ENCODE results near the gene RIMBP2. TPM values are rescaled to one million over a fixed set of nuclear protein-coding genes. Genes with fewer than 3 reads are reported as not detected.

RIMBP2 gene
- total RNA-seq, 2 experiments from 2014 or later = not detected

GRCh38 chr12:130674676-130675075 lies 41.4 kb downstream of the RIMBP2 start:
- CTCF ChIA-PET = no interaction called here
- no peak for ATAC-seq
- no peaks in the 10 kb centered on the region for H3K27me3 Mint-ChIP-seq
- DNase-seq = no peak
- H3K4me3 Mint-ChIP-seq = no peak overlapping the region
- no peak overlapping the region for H3K27ac Mint-ChIP-seq
- H3K36me3 Mint-ChIP-seq = no peaks in the 10 kb centered on the region
- H3K9me3 Mint-ChIP-seq (ENCODE audit: low read depth) = no peaks in the 10 kb centered on the region
- no peaks in the 10 kb centered on the region for H3K4me1 Mint-ChIP-seq

GRCh38 chr12:130673036-130673705 lies 42.9 kb downstream of the RIMBP2 start:
- H3K9me3 Mint-ChIP-seq (ENCODE audit: low read depth) = peaks cover 4% of the 10 kb centered on the region
- H3K27ac Mint-ChIP-seq = no peak overlapping the region
- CTCF ChIA-PET = no interaction called here
- H3K27me3 Mint-ChIP-seq = no peaks in the 10 kb centered on the region
- no peak overlapping the region for H3K4me3 Mint-ChIP-seq
- H3K4me1 Mint-ChIP-seq = no peaks in the 10 kb centered on the region
- H3K36me3 Mint-ChIP-seq = no peaks in the 10 kb centered on the region
- DNase-seq (no peak), ATAC-seq (no peak)

- H3K9me3 Mint-ChIP-seq (ENCODE audit: low read depth) = peaks cover 5% of the 10 kb centered on the region
- H3K36me3 Mint-ChIP-seq = no peaks in the 10 kb centered on the region
- H3K27me3 Mint-ChIP-seq = no peaks in the 10 kb centered on the region
- no peak overlapping the region for H3K4me3 Mint-ChIP-seq
- H3K4me1 Mint-ChIP-seq = no peaks in the 10 kb centered on the region
- no peak overlapping the region for H3K27ac Mint-ChIP-seq
- ATAC-seq (no peak), DNase-seq (no peak)
- CTCF ChIA-PET = no interaction called here
Observed at GRCh38 chr12:130672089-130672820, 43.8 kb downstream of the RIMBP2 start.

- peaks cover 7% of the 10 kb centered on the region for H3K9me3 Mint-ChIP-seq (ENCODE audit: low read depth)
- no peak for ATAC-seq
Observed at GRCh38 chr12:130671556-130671955, 44.5 kb downstream of the RIMBP2 start.

GRCh38 chr12:130669797-130670196 lies 46.3 kb downstream of the RIMBP2 start:
- Mint-ChIP-seq H3K36me3 (no peaks in the 10 kb centered on the region), H3K9me3 (ENCODE audit: low read depth) (peaks cover 7% of the 10 kb centered on the region), H3K27me3 (no peaks in the 10 kb centered on the region), H3K4me1 (no peaks in the 10 kb centered on the region), H3K27ac (no peak overlapping the region), H3K4me3 (no peak overlapping the region)
- ATAC-seq (no peak), DNase-seq (no peak)
- CTCF ChIA-PET = no interaction called here

More at GRCh38 chr12:130671556-130671955, 44.5 kb downstream of the RIMBP2 start:
- H3K4me1 Mint-ChIP-seq = no peaks in the 10 kb centered on the region
- no peak overlapping the region for H3K4me3 Mint-ChIP-seq
- no peaks in the 10 kb centered on the region for H3K36me3 Mint-ChIP-seq
- CTCF ChIA-PET = no interaction called here
- DNase-seq = no peak
- H3K27me3 Mint-ChIP-seq = no peaks in the 10 kb centered on the region
- H3K27ac Mint-ChIP-seq = no peak overlapping the region

- no peaks in the 10 kb centered on the region for H3K27me3 Mint-ChIP-seq
- no peaks in the 10 kb centered on the region for H3K4me1 Mint-ChIP-seq
- ATAC-seq (no peak), DNase-seq (no peak)
- H3K27ac Mint-ChIP-seq = no peak overlapping the region
- peaks cover 7% of the 10 kb centered on the region for H3K9me3 Mint-ChIP-seq (ENCODE audit: low read depth)
- CTCF ChIA-PET = no interaction called here
- H3K36me3 Mint-ChIP-seq = no peaks in the 10 kb centered on the region
- no peak overlapping the region for H3K4me3 Mint-ChIP-seq
Observed at GRCh38 chr12:130669205-130669557, 46.9 kb downstream of the RIMBP2 start.

- H3K4me1 Mint-ChIP-seq = peaks cover 2% of the 10 kb centered on the region
- no peaks in the 10 kb centered on the region for H3K36me3 Mint-ChIP-seq
- no peak overlapping the region for H3K4me3 Mint-ChIP-seq
- peaks cover 7% of the 10 kb centered on the region for H3K9me3 Mint-ChIP-seq (ENCODE audit: low read depth)
- H3K27ac Mint-ChIP-seq = no peak overlapping the region
- DNase-seq (no peak), ATAC-seq (no peak)
- CTCF ChIA-PET = no interaction called here
- no peaks in the 10 kb centered on the region for H3K27me3 Mint-ChIP-seq
Observed at GRCh38 chr12:130668286-130669204, 47.6 kb downstream of the RIMBP2 start.

- CTCF ChIA-PET = no interaction called here
- Mint-ChIP-seq H3K4me1 (peaks cover 5% of the 10 kb centered on the region), H3K36me3 (no peaks in the 10 kb centered on the region), H3K27me3 (no peaks in the 10 kb centered on the region), H3K9me3 (ENCODE audit: low read depth) (peaks cover 7% of the 10 kb centered on the region), H3K27ac (no peak overlapping the region), H3K4me3 (no peak overlapping the region)
- no peak for ATAC-seq
- DNase-seq = no peak
Observed at GRCh38 chr12:130667421-130667960, 48.6 kb downstream of the RIMBP2 start.

GRCh38 chr12:130666645-130667044 lies 49.5 kb downstream of the RIMBP2 start:
- Mint-ChIP-seq H3K4me3 (no peak overlapping the region), H3K4me1 (peaks cover 5% of the 10 kb centered on the region), H3K27me3 (no peaks in the 10 kb centered on the region), H3K27ac (no peak overlapping the region), H3K36me3 (no peaks in the 10 kb centered on the region), H3K9me3 (ENCODE audit: low read depth) (peaks cover 7% of the 10 kb centered on the region)
- DNase-seq (no peak), ATAC-seq (no peak)
- CTCF ChIA-PET = no interaction called here

- Mint-ChIP-seq H3K4me3 (no peak overlapping the region), H3K36me3 (no peaks in the 10 kb centered on the region), H3K27ac (no peak overlapping the region), H3K9me3 (ENCODE audit: low read depth) (peaks cover 7% of the 10 kb centered on the region), H3K4me1 (peaks cover 5% of the 10 kb centered on the region), H3K27me3 (no peaks in the 10 kb centered on the region)
- ATAC-seq (no peak), DNase-seq (no peak)
- CTCF ChIA-PET = no interaction called here
Observed at GRCh38 chr12:130665753-130666152, 50.3 kb downstream of the RIMBP2 start.

- DNase-seq (no peak), ATAC-seq (no peak)
- H3K4me3 Mint-ChIP-seq = no peak overlapping the region
- H3K36me3 Mint-ChIP-seq = no peaks in the 10 kb centered on the region
- H3K4me1 Mint-ChIP-seq = peaks cover 5% of the 10 kb centered on the region
- no peak overlapping the region for H3K27ac Mint-ChIP-seq
- no peaks in the 10 kb centered on the region for H3K27me3 Mint-ChIP-seq
- CTCF ChIA-PET = no interaction called here
- peaks cover 7% of the 10 kb centered on the region for H3K9me3 Mint-ChIP-seq (ENCODE audit: low read depth)
Observed at GRCh38 chr12:130664772-130665171, 51.3 kb downstream of the RIMBP2 start.

GRCh38 chr12:130664252-130664651 lies 51.8 kb downstream of the RIMBP2 start:
- Mint-ChIP-seq H3K27me3 (no peaks in the 10 kb centered on the region), H3K27ac (no peak overlapping the region), H3K4me1 (peaks cover 5% of the 10 kb centered on the region), H3K36me3 (no peaks in the 10 kb centered on the region), H3K4me3 (no peak overlapping the region), H3K9me3 (ENCODE audit: low read depth) (peaks cover 7% of the 10 kb centered on the region)
- CTCF ChIA-PET = no interaction called here
- ATAC-seq (no peak), DNase-seq (no peak)

GRCh38 chr12:130663514-130663913 lies 52.6 kb downstream of the RIMBP2 start:
- DNase-seq = no peak
- ATAC-seq = no peak
- H3K27ac Mint-ChIP-seq = no peak overlapping the region

More at GRCh38 chr12:130663514-130663913, 52.6 kb downstream of the RIMBP2 start:
- H3K4me3 Mint-ChIP-seq = no peak overlapping the region
- H3K9me3 Mint-ChIP-seq (ENCODE audit: low read depth) = peaks cover 4% of the 10 kb centered on the region
- no peaks in the 10 kb centered on the region for H3K27me3 Mint-ChIP-seq
- peaks cover 5% of the 10 kb centered on the region for H3K4me1 Mint-ChIP-seq
- no peaks in the 10 kb centered on the region for H3K36me3 Mint-ChIP-seq
- CTCF ChIA-PET = no interaction called here
